Midbrain (tissue), 1 donor: ENCODE measurements around the gene RRAD.

Experiments
- DNase-seq: peaks from one replicate; lab custom pipeline; 2025; lab: John Stamatoyannopoulos, UW

Gene RRAD

GRCh38 chr16:66881014-66881417, 44.3 kb downstream of the RRAD start:
- no peak for DNase-seq

DNA sequence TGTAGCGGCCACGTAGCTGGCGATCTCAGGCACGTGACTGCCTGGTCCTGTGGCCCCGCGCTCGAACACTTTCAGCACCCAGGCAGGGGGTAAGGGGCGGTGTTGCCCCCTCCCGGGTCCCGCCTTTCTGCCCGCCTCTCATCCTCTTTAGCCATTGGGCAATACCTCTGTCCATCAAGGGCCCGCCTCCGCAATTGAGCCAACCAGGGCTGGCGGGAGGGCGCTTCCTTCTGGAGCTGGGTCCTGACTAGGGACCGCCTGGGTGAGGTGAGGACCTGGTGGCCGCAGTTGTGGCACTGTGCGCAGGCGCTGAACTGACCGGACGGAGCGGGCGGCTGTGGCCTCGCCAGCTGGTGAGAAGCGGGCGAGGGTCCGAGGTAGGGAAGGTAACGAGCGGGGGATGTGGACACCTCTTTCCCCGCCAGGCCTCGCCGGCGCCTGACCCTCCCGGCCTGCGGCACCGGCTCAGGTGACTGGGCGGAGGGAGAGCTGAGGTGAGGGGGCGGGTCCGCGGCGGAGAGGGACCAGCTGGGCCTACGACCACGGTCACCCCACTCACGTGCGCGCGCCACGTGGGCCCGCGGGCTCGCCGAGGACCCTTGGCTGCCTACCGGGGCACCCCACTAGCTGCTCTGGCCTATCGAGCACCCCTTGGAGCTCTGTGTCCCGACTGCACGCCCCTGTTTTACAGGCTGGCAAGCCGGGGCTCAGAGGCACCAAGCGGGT, 44.9 kb downstream of the RRAD start, which contains the start of gene PDP2:
PDP2 (plus strand) TSS at position 228 of the 726 bp plus-strand sequence. CDS start 3,770 bp downstream, outside the sequence.
- peak; percentile 94 for DNase-seq

DNA sequence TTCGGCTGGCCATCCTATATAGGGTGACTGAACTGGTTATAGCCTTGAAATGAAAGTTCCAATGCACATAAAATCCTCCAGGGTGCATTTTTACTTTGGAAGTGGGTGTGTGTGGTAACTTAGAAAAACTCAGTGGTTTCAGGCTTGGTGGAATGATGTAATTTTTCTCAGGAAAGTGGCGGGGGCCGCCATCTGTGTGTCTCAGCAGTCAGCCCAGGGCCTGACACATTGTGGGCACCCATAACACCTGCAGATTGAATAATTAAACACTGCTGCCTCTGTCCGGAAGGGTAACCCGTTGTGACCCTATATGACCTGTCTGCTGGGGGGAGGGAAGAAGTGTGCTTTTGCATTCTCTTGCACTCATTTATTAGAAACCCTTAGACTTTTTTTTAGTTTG, 47.3 kb downstream of the RRAD start:
- DNase-seq, result no peak

DNA sequence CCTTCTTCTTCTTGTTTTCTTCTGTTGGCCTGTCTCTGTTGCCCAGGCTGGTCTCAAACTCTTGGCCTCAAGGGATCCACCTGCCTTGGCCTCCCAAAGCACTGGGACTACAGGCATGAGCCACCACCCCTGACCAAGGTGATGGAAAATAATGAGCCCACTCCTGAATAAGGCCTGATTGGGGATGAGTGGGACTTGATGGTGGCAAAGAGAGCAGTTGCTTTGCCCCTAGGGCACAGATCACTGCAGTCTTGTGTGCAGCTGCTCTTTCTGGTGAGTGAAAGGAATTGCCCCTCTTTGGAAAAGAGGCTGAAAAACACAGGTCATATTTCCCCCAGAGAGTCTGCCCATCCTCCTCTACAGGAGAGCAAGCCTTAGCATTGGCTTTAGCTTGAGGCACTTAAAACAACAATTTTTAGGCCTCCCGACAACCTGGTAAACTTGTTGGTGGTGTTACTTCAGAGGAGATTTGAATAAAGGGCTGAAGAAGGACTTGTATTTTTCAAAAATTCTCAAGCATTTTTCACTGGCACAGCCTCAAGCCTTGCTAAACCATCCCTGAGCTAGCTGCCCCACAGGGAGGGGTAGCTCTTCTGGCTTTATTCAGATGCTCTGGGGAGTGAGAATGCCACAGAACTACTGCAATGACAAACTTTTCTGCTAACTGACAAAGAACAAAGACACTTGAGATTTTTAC, 51.1 kb downstream of the RRAD start:
- DNase-seq, result no peak

DNA sequence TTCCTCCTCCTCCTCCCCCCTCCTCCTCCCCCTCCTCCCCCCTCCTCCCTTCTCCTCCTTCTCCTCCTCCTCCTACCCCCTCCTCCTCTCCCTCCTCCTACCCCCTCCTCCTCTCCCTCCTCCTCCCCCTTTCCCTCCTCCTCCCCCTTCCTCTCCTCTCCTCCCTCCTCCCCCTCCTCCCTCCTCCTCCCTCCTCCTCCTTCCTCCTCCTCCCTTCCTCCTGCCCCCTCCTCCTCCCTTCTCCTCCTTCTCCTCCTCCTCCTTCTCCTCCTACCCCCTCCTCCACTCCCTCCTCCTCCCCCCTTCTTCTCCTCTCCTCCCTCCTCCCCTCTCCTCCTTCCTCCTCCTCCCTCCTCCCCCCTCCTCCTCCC, 51.7 kb downstream of the RRAD start:
- no peak for DNase-seq

GRCh38 chr16:66872943-66873684, 52.2 kb downstream of the RRAD start:
- DNase-seq, result peak; percentile 87

DNA sequence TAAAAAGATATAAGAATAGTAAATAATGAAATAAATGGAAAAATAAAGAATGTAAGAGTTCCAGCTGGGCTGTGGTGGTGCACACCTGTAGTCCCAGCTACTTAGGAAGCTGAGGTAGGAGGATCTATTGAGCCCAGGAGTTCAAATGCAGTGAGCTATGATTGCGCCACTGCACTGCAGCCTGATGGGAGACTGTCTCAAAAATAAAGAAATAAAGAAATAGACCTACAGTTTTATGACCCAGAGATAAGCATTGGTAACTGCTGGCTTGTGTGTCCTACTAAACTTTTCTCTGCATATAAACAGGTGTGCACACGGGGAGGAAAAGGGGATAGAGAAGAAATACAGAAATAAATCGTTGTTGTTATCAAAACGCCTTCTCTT, 52.8 kb downstream of the RRAD start:
- DNase-seq, result no peak

DNA sequence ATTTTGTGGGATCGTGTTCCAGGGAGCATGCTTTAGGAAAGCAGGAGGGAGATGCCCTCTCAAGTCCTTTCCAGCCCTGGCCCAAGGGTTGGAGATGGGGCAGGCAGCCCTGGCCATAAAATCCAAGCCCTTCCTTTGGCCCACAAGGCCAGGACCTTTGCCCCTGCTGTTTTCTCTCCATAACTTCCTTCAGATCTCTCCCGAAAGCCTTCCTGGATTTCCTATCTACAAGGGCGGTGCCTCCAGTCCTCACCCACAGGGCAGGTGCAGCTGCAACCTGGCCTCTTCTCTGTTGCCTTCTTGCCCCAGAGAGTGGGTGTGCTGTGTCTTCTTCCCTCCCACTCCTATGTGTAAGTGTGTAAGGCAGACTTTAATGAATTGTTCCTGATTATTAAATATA, 53.5 kb downstream of the RRAD start:
- no peak for DNase-seq
